D341Med (cell line): ENCODE data around the gene SERINC4.

ENCODE experiments used
- DNase-seq: peaks from one replicate; pipeline ENCODE4 v3.0.0; 2012; ENCODE audit warnings: low spot score

SERINC4 gene

DNA sequence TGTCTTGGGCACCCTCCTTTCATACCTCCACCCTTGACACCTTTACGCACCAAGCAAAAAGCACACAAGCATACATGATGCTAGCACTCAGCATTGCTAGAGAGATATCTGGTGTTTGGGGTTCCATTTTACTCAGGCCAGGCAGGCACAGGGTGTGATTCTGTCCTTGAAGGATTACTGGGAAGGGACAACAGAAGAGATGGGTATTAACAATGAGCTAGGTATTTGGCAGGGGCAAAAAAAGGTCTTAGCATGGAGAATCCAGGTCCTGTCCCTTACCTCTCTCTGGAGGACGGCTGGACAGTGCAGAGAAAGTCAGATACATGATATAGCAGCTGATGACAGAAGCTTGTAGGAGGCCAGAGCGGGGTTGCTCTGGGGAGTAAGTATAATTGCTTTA, 3.5 kb downstream of the SERINC4 start:
- no peak for DNase-seq

- DNase-seq = no peak
Observed at GRCh38 chr15:43795997-43796396, 4.0 kb downstream of the SERINC4 start.

- DNase-seq = no peak
Observed at GRCh38 chr15:43795197-43795596, 4.8 kb downstream of the SERINC4 start.

DNA sequence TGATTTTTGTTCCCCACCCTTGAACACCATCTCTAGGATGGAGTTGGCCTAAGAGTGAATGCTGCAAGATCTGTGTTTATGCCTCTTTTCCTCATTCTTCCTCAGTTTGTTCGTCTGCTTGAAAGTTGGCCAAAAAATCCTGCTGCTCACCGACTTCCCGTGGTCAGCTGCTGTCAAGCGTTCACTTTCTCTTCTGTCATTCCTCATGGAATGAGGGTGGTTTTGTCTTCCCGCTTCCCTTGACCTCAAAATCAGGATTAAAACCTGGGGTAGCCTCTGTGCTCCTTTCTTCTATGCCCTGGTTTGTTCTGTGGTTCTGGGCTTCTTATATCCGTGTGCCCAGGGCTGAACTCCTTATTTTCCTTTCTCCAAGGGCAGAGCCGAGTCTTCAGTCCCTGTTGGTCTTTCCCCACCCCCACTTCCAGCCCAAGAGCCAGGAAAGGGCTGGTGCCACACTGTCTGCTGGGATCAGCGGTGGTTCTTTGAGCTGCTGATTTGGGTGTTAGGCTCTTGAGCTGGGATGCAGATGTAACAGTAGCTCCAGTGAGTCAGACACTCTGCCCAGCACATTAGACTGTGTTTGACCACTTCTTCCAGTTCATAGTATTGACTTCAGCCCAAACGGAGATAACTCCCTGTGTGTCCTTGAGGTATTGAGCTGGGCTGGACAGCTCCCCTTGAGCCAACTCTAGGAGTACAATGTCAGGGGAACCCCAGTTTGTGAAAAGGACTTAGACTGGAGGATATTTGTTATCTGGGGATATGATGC, 5.6 kb downstream of the SERINC4 start:
- no peak for DNase-seq

GRCh38 chr15:43793647-43794046, 6.4 kb downstream of the SERINC4 start:
- DNase-seq = no peak

- no peak for DNase-seq
Observed at GRCh38 chr15:43792761-43793476, 7.1 kb downstream of the SERINC4 start.

GRCh38 chr15:43791993-43792760, 7.8 kb downstream of the SERINC4 start, which contains the start of gene SERF2:
Gene SERF2, plus strand, starts transcription at chr15:43792320. Its CDS starts 57 bp downstream, at chr15:43792377.
- DNase-seq = peak; percentile 98

GRCh38 chr15:43789409-43789808, 10.6 kb downstream of the SERINC4 start:
- DNase-seq = no peak

- DNase-seq = no peak
Observed at GRCh38 chr15:43779016-43779415, 21.0 kb downstream of the SERINC4 start.

DNA sequence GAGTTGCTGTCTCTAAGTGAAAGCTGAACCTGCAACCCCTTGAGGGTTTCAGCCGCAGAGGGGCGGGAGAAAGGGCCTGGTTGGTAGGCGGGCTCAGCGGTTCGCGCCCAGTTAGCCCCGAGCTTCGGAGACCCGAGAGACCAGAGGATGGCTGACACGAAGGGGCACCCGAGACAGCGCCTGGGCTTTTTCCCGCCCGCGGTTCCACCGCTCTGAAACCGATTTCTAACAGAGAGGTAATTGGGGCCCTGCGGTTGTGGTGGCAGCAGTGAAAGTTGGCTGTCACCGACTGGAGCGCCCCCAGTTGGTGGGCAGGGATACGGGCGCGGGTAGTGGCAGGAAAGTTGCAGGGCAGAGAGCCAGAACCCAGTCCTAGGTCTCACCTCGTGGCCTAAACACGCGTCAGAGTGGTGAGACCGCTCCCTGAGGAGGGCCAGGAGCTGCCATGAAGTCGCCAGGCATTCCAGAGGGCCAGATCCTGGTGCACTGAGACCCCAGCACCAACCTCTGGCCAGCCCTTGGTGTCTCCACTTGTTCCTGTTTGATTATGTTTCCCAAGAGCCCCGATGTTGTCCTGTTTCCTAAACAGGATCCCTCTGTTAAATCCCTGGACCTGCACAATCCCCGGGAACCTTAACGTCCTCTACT, 22.6 kb downstream of the SERINC4 start:
- peak; percentile 83 for DNase-seq

DNA sequence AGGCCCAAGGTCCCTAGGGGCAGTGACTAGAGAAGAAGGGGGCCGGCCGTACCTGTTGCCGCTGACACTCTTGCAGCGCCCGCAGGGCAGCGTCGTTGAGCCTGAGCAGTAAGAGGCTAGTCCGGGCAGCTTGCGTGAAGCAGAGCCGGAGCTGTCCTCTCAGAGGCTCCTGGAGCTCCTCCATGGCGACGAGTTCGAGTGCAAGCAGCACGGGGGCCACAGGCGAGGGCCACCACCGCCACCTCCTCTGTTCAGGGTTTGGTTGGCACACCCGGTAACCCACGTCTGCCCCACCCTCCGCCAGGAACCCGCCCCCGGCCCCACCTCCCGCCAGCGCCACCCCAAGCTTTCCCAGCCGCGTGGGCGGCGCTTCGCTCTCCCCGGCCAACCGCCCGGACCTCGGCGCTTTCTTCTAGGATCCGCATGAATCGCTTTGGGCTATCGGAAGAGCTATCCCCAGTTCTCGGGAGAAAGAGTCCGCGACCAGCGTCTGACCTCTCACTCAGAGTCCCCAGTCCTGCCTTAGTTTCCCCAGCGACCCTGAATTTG, 23.2 kb downstream of the SERINC4 start, which contains the start of gene ELL3:
Gene ELL3, minus strand, starts transcription at position 249 of the 549 bp plus-strand sequence. Its CDS starts 65 bp downstream, at position 184.
- peak; percentile 88 for DNase-seq

- DNase-seq = peak; percentile 75
Observed at GRCh38 chr15:43776101-43776717, 23.8 kb downstream of the SERINC4 start.

GRCh38 chr15:43775411-43775965, 24.5 kb downstream of the SERINC4 start:
- peak; percentile 81 for DNase-seq

GRCh38 chr15:43774062-43774461, 26.0 kb downstream of the SERINC4 start:
- DNase-seq = no peak

DNA sequence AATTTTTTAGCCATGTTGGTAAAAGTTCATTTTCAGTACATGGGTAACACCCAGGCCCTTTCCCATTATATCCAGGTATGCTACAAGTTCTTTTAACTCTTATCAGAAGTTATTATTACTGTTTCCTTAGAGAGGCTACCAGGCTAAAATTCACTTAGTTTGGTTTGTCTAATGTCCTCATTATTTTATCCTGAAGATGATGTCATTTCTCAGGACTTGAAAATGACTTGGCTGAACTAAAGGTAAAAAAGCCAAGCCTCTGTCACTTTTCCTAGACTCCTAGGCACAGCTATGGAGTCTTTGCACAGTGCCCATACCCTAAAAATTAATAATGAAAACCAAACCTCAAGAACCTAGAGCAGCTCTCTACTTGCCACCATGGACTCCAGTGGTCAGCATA, 27.4 kb downstream of the SERINC4 start:
- DNase-seq = no peak

- DNase-seq = no peak
Observed at GRCh38 chr15:43771816-43772215, 28.2 kb downstream of the SERINC4 start.

DNA sequence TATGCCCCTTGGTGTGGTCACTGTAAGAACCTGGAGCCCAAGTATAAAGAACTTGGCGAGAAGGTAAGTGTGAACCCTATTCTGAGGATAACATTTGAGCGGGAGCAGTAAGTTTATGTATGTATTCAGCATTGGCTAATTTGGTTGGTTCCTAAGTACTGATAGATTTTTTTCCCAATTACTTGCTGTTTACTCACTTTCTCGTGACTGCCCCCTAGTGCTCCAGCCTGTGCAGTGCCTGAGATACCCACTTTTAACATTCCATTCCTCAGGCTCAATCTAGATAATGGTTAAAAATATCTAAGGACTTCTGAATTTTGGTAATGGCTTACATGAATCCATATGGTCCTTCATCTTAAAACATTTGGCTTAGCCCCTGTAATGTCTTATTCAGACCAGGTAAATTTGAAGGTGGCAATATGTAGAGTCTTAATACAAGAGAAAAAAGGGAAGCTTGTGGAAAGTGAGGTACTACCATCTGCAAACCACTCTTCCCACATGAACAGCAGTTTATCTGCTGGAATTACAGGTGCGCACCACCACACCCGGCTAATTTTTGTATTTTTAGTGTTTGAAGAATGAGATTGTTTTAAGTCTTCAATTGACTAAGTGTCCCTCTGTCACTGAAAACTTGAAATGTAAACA, 30.3 kb downstream of the SERINC4 start:
- peak; percentile 67 for DNase-seq

DNA sequence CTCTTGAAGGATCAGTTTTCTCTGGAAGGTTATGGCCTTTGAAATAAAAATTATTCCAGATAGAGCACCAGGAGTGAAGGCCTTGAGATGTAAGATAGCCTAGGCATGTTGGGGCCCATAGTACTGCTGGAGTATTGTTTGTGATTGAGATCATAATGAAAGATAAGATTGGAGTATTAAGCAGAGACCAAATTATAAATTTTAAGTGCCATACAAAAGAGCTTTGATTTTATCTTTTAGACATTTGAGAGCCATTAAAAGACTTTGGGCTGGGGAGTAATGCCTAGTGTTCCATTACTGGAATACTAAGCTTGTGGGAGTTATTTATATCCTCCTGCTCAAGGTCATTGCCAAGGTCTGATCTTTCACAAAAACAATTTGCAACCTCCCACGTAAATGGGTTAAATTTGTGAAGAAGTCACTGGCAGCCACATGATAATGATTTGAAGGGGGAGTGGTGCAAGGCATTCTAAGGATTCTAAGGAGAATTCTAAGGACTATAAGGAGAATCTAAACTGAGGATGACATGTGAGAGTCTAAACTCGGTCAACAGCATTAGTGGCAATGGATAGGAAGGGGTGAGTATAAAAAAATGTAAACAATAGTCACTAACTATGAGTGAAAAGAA, 36.1 kb downstream of the SERINC4 start:
- no peak for DNase-seq

DNA sequence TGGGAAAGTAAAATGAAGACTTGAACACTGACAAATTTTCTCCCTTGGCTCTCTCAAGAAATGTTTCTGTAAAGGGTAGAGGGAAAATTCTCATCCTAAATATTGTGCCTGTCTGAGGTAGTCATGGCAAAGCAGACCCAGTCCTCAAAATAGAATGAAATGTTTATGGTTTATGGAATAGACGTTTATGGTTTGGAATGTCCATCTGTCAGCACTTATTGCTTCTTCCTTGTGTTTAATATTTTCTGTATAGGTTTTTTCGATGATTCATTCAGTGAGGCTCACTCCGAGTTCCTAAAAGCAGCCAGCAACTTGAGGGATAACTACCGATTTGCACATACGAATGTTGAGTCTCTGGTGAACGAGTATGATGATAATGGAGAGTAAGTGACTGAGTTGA, 37.2 kb downstream of the SERINC4 start:
- DNase-seq = no peak

DNA sequence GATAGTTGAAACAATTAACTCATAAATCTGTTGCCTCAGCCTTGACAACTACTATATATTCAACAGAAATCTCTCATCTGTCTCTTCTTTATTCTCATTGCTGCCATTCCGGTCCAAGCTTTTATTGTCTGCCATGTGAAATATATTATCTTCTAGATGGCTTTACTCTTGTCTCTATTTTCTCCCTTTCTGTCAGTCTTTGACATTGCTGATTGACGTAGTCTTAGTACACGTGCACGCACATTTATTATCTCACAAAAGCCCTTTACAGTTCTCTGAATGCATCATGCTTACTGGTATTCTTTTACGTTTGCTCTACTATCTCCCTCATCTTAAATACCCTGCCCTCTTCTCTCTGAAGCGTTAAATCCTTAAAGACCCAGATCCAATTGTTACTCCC, 48.1 kb downstream of the SERINC4 start:
- DNase-seq = no peak
